Astrocyte of the hippocampus (primary cell): ENCODE data around the gene CD99.
A peak's percentile ranks its signal among the peaks of the same experiment; 100 is the strongest.

Experiments used
- DNase-seq: peaks from one replicate; pipeline ENCODE4 v3.0.0; 2011; ENCODE audit warnings: low read depth, low spot score

The CD99 gene

GRCh38 chrX:2690856-2691542 is at the start of gene CD99:
TSS of gene CD99 (plus strand) at chrX:2691295. CDS start at chrX:2691361, 66 bp downstream.
- DNase-seq = peak; percentile 95

GRCh38 chrX:2642146-2642545 is 48.9 kb upstream of the CD99 start:
- DNase-seq = no peak

- DNase-seq = no peak
Measured at GRCh38 chrX:2642791-2643190, 48.3 kb upstream of the CD99 start.

GRCh38 chrX:2643880-2644279 is 47.2 kb upstream of the CD99 start:
- DNase-seq = no peak

- DNase-seq = no peak
Measured at GRCh38 chrX:2645563-2645962, 45.5 kb upstream of the CD99 start.

- no peak for DNase-seq
Measured at GRCh38 chrX:2647627-2648026, 43.5 kb upstream of the CD99 start.

GRCh38 chrX:2650037-2650436 is 41.1 kb upstream of the CD99 start:
- DNase-seq = no peak

GRCh38 chrX:2650865-2651264 is 40.2 kb upstream of the CD99 start:
- DNase-seq = peak; percentile 39

- DNase-seq = no peak
Measured at GRCh38 chrX:2652106-2652505, 39.0 kb upstream of the CD99 start.

- DNase-seq = no peak
Measured at GRCh38 chrX:2654436-2655340, 36.4 kb upstream of the CD99 start.

- no peak for DNase-seq
Measured at GRCh38 chrX:2656257-2656836, 34.7 kb upstream of the CD99 start.

- DNase-seq = no peak
Measured at GRCh38 chrX:2657532-2658113, 33.5 kb upstream of the CD99 start.

GRCh38 chrX:2658585-2659292 is 32.4 kb upstream of the CD99 start:
- DNase-seq = no peak

GRCh38 chrX:2662586-2662985 is 28.5 kb upstream of the CD99 start:
- DNase-seq = no peak

GRCh38 chrX:2664502-2664901 is 26.6 kb upstream of the CD99 start:
- DNase-seq = no peak

GRCh38 chrX:2665387-2666304 is 25.4 kb upstream of the CD99 start:
- no peak for DNase-seq

- DNase-seq = no peak
Measured at GRCh38 chrX:2666491-2666890, 24.6 kb upstream of the CD99 start.

GRCh38 chrX:2670978-2671377 is 20.1 kb upstream of the CD99 start:
- DNase-seq = no peak

- DNase-seq = no peak
Measured at GRCh38 chrX:2672084-2672483, 19.0 kb upstream of the CD99 start.

GRCh38 chrX:2673611-2674010 is 17.5 kb upstream of the CD99 start:
- DNase-seq = no peak
